SU-DHL-6 (cell line): ENCODE data around the gene EIF1.

Experiments
- EZH2phosphoT487 ChIP-seq: fragments of 200-600 bp; sonication (generic), shearing (Covaris generic); conservative IDR thresholded peaks from 2 replicates; pipeline ENCODE4 v1.6.1; 2018; ENCODE audit warnings: mild to moderate bottlenecking, antibody characterized with exemption, low read length, moderate library complexity, mixed read lengths
- TF ChIP-seq, protein P1 (sequence below): fragments of 200-600 bp; sonication (generic); IDR thresholded peaks from one replicate; pipeline ENCODE4 v1.5.1; 2017; ENCODE audit warnings: antibody characterized with exemption, mild to moderate bottlenecking, low read length, moderate library complexity; ENCODE audit not compliant: insufficient read depth, poor library complexity, severe bottlenecking

DNA sequence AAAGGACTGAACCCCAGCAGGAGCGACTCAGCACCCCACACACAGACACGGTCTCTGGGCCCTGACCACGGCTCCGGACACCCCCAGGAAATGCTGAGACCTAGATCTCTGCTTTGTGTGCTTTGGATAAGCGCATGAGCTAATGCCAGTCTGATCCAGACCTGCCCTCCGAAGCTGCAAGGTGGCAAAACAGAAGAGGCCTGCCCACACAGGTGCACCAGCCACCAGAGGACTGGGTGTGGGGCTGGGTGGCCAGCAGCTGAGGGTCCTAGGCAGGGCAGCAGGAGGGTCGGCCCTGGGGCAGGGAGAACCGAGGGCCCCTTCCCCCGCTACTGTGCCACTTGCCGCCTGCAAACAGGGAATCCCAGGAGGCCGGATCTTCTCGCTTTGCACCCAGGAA, 30.7 kb upstream of the EIF1 start:
- TF ChIP-seq, protein P1, sequence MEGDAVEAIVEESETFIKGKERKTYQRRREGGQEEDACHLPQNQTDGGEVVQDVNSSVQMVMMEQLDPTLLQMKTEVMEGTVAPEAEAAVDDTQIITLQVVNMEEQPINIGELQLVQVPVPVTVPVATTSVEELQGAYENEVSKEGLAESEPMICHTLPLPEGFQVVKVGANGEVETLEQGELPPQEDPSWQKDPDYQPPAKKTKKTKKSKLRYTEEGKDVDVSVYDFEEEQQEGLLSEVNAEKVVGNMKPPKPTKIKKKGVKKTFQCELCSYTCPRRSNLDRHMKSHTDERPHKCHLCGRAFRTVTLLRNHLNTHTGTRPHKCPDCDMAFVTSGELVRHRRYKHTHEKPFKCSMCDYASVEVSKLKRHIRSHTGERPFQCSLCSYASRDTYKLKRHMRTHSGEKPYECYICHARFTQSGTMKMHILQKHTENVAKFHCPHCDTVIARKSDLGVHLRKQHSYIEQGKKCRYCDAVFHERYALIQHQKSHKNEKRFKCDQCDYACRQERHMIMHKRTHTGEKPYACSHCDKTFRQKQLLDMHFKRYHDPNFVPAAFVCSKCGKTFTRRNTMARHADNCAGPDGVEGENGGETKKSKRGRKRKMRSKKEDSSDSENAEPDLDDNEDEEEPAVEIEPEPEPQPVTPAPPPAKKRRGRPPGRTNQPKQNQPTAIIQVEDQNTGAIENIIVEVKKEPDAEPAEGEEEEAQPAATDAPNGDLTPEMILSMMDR, result no peak
- no peak for TF ChIP-seq EZH2phosphoT487
